ENCODE measurements around the gene G6PD.
"Not testable (repeated sequence)": the region's sequence is repeated elsewhere in the genome, so short reads cannot be mapped to it uniquely, and the experiment has no call there.

Gene G6PD

DNA sequence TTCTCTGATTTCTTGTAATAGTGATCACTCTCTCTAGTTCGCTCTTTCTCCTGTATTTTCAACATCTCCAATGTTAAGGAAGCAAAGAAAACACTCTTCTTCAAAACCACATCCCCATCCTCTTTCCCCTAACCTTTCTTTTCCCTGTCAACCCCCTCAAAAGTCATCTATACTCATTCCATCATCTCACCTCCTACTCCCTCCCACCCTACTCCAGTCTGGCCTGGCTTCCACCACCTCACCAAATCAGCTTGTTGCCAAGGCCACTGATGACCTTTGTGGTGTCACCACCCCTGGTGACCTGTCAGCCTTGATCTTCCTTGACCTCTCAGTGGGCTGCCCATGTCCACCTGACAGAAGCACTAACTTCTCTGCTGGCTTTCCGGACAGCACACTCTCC lies 32.9 kb downstream of the G6PD start:
- no peak for DNase-seq

DNA sequence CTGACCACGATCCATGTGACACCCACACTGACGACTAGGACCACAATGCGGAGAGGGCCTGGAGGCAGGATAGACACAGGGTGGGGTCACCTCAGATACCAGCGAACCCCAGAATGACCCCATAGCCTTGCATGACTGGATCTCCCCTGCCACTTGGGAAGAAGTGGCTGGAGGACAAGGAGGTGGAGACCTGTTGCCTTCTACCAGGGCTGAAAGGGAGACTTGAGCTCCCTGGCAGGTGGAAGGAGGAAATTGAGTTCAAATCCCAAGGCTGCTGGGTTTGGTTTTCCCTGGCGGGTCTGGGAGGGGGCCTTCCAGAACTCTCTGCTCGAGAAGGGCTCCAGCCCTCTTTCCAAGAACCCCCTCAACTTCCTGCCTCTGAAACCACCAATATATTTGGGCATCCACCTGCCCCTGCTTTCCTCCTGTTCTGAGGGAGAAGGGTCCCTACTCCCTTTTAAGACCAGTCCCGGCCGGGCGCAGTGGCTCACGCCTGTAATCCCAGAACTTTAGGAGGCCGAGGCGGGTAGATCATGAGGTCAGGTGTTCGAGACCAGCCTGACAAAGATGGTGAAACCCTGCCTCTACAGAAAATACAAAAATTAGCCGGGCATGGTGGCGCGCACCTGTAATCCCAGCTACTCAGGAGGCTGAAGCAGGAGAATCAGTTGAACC lies 33.6 kb downstream of the G6PD start:
- no peak for DNase-seq

DNA sequence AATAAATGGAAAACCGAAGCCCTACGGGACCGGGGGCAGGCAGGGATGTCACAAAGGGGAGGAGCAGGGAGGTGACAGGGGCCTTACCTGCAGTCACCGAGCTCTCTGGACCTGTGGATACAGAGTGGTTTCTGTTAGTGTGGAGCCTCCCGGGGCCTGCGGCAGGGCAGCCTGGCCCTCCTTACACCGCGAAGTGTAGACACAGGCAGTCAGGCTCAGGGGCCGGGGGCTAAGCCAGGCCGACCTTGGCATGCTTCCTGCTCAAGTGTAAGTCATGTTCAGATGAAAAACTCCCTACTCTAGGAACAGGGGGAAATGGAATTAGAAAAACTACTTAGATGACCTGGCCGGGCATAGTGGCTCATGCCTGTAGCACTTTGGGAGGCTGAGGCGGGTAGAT lies 34.9 kb downstream of the G6PD start:
- DNase-seq = no peak

GRCh38 chrX:154509455-154509854 lies 37.2 kb downstream of the G6PD start:
- no peak for DNase-seq

DNA sequence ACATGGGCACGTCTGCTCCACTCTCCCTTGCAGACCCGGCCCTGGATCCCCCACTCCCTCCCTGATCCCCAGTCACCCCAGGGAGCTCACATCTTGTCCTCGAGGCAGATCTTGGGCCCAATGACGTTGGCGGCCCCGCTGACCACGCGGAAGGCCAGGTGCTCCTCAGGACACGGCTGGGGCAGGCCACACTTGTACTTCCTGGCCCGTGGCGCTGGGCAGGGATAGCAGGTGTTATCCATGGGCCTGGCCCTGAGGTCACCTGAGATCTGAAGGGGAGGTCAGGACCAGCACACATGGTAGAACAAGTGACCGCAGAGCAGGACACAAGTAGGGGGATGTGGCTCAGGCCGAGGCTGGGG lies 38.3 kb downstream of the G6PD start:
- DNase-seq = no peak

DNA sequence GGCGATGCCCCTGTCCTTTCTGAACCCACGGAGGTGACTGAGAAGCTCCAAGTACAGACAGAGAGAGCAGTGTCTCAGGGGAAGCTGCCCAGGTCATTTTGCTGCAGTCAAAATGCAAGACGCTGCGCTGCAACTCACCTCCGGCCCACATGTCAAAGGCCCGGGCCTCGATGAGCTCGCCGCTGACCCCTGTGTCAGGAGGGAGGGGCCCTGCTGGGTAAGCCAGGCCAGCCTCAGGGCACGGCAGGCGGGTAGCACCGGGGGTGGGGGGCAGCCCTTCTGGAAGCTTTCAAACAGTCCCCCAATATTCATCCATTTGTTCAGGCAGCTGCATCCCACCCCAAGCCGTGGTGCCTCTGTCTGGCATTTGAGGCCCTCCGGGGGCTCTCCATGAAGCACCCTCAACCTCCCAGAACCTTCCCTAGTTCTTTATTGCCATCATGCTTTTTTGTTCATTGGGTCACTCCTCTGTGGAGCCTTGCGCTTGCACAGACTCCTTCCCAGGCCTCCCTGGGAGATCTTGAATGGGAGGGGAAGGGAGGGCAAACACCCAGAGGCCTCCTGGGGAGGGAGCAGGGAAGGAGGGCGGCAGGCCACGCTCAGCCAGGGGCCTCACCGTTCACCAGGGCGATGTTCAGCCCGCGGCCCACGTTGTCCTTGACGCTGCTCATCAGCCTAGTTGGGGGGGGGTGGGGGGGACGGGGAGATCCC lies 38.8 kb downstream of the G6PD start:
- no peak for DNase-seq

DNA sequence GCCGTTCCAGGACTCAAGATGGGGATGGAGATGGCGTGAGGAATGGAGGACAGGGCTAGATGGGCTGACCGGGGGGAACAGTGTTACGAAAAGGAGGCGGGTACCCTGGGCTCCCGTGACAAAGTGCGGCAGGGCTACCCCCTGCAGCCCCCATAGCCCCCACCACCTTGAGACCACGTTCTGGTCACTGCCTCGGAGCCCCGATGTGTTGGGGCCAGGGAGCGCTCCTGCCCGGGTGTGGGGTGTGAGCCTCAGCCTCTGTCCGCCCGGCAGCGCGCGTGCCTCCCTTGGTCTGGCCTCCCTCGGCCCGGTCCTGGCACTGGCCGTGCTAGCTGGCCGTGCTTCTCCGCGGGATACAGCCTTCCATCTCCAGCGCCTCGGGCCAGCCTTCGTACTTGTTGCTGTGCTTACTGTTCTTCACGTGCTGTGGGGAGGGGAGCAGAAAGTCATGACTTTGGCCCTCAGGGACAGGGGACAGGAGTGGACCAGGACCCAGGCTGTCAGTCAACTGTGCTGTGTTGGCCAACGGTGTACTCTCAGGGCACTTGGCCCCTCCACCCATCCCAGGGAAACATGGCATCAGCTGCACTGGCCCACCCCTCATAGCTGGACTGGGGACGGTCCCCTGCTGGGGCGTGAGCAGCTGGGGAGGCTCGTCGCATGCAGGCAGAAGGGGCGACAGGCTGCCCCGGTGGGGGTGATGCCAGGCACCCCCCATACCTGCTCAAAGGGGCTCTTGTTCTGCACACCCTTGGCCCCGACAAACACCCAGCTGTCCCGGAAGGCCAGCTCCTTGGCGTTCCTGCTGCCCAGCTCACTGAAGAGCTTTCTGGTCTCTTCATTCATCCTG lies 39.9 kb downstream of the G6PD start:
- no peak for DNase-seq

GRCh38 chrX:154505734-154506133 lies 40.9 kb downstream of the G6PD start:
- DNase-seq = no peak

DNA sequence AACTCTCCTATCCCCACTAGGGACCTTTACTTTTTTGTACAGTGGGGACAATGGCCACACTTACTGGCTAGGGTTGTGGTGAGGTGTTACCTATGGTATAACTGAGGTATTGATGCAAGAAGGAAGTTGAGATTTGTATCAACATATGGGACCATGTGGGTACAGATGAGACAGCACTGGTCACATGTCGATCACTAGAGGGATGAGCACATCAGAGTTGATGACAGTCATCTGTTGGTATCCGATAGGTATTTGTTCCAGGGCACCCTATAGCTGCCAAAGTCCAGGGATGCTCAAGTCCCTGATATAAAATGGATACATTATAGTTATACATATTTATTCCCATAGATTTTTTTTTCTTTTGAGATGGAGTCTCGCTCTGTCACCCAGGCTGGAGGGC lies 43.7 kb downstream of the G6PD start:
- DNase-seq = no peak

GRCh38 chrX:154502098-154502497 lies 44.5 kb downstream of the G6PD start:
- DNase-seq = no peak

DNA sequence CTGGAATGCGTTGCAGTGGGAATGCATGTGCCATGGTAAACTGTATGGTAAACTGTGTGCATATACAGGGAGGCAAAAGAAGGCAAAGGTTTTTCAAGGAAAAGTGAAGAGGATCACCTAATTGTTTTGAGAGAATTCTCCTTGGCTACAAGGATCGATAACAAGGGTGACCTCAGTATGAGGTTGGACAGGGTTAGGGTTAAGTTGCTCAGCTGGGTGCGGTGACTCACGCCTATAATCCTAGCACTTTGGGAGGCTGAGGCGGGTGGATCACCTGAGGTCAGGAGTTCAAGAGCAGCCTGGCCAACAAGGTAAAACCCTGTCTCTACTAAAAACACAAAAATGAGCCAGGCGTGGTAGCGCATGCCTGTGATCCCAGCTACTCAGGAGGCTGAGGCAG lies 45.2 kb downstream of the G6PD start:
- not testable (repeated sequence) for DNase-seq

GRCh38 chrX:154496591-154497137 lies 50.0 kb downstream of the G6PD start:
- DNase-seq = not testable (repeated sequence)

DNA sequence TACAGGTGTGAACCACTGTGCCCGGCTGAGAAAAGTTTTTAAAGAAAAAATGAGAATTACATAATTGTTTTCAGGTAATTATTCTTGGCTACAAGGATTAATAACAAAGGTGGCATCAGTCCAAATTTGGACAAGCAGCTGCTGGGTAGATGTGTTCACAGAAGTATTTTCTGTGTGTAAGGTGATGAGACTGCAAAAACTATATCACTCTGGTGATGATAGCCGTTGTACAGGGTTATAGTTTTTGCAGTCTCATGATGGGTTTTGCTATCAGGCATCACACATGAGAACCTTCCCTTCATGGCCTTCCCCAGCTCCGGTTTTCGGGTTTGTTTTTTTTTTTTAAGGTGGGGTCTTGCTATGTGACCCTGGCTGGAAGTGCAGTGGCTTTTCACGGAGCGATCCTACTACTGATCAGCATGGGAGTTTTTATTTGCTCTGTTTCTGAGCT lies 51.1 kb downstream of the G6PD start:
- no peak for DNase-seq

DNA sequence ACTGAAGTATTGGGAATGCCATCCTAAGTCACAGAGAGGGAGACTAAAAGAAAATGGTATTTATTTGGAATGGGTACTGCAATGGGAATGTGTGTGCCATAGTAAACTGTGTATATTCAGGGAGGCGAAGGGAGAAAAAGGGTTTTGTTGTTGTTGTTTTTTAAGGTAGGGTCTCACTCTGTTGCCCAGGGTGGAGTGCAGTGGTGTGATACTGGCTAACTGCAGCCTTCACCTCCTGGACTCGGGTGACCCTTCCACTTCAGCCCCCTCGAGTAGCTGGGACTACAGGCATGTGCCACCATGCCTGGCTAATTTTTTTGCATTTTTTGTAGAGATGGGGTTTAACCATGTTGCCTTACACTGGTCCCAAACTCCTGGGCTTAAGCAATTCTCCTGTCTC lies 51.9 kb downstream of the G6PD start:
- no peak for DNase-seq

DNA sequence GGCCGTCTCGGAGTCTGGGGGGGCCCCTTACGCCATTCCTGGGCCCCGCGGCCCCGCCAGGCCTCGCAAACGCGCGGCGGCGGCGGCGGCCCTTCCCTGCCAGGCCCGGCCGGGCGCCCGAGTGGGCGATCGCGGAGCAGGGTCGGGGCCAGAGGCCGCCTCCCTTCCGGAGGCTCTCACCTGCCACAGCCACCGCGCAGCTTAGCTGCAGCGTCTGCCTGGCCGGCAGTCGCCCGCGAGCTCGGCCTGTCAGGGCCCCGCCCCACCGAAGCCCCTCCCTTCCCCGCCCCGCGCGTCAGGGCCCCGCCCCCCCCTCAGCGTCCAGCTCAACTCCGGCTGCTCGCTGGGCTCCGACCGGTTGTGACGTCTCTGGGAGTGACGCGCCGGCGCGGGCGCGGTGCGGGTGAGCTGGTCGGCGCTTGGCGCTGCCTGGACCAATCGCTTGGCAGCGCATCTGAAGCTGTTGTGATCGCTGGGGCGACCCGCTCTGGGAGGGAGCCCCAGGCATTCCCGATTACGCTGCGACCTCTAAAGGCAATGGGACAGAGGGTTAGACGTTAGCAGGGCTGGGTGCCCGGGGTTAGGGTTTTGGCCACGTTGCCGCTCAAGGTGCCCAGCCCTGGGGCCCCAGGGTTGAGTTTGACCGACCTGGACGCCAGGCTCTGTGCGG lies 56.1 kb downstream of the G6PD start, which contains the start of gene SLC10A3:
TSS of gene SLC10A3 (minus strand) at position 216 of the 670 bp plus-strand sequence. CDS start 1,689 bp downstream, outside the sequence.
- DNase-seq = peak; percentile 81

DNA sequence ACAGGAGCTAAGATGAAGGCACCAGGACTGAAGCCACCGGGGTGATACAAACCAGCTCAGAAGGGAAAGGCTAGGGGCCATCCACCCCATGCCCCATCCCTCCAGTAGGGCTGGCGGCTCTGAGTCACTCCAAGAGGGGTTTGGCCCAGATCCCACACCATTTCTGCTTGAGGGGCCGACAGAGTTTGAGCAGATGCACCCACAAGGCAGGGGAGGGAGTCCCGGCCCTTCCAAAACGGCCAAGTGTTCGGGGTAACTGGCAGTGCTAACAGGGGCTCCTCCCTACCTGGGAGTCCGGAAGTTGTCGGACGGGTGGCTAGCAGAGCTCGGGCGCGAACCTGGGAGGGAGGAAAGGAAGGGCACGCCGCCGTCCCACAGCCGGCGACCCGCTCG lies 56.6 kb downstream of the G6PD start:
- DNase-seq = peak; percentile 10

DNA sequence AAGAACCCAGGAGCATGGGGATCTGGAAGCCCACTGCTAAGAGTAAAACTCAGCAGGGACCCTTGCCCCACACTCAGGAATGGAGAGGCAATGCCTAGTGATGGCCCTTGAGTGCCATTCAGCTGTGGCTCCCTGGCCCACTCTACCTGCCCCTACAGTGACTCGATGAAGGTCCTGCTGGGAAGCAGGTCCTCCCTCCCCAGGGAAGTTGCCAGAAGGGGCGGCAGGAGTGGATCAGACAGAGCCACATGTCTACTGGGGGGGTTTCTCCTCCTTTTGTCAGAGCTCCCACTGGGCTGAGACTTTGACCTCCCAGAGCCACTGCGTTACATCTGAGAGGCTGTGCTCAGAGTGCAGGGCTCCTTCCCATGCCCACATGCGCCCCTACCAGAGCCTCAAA lies 57.5 kb downstream of the G6PD start:
- DNase-seq = no peak

- DNase-seq = no peak
Measured at GRCh38 chrX:154488336-154489075, 58.1 kb downstream of the G6PD start.

GRCh38 chrX:154487518-154488290 lies 58.9 kb downstream of the G6PD start:
- DNase-seq = no peak

- peak; percentile 15 for DNase-seq
Measured at GRCh38 chrX:154486396-154487207, 60.0 kb downstream of the G6PD start, which contains the start of gene UBL4A. TSS of gene UBL4A (minus strand) at chrX:154486615. CDS start at chrX:154486584, 31 bp downstream.

All from NCI-H2171 treated with DMSO at 0.1 percent for 48 hours (cell line).